Activated naive CD8-positive, alpha-beta T cell treated with anti-CD3 and anti-CD28 coated beads for 36 hours (primary cell): Measurements from ENCODE around the gene MYL6B. TPM values are rescaled to one million over a fixed set of nuclear protein-coding genes. Genes with fewer than 3 reads are reported as not detected.
"Not testable (repeated sequence)": the region's sequence is repeated elsewhere in the genome, so short reads cannot be mapped to it uniquely, and the experiment has no call there.

Source experiments
- DNase-seq: peaks from one replicate; pipeline ENCODE4 v3.0.0; 2021
- H3K27ac Mint-ChIP-seq: one replicate; pipeline ENCODE4 v1.8.0; 2022; ENCODE audit warnings: mild to moderate bottlenecking, moderate library complexity, mixed read lengths
- H3K27me3 Mint-ChIP-seq: one replicate; pipeline ENCODE4 v1.8.0; 2022; ENCODE audit warnings: mild to moderate bottlenecking, mixed read lengths
- H3K36me3 Mint-ChIP-seq: one replicate; pipeline ENCODE4 v1.8.0; 2021; ENCODE audit warnings: mild to moderate bottlenecking, mixed read lengths
- H3K4me1 Mint-ChIP-seq: one replicate; pipeline ENCODE4 v1.8.0; 2021; ENCODE audit warnings: mixed read lengths
- H3K4me3 Mint-ChIP-seq: one replicate; pipeline ENCODE4 v1.8.0; 2022; ENCODE audit warnings: mild to moderate bottlenecking, moderate library complexity, mixed read lengths
- H3K9me3 Mint-ChIP-seq: one replicate; pipeline ENCODE4 v1.8.0; 2022; ENCODE audit warnings: mixed read lengths
- total RNA-seq, 2 experiments: library from RNA; stranded (reverse); gene quantifications; one replicate each; pipeline ENCODE4 v1.2.3, GENCODE V29; 2021

Gene MYL6B
- 10 to 100 TPM; 67.9 to 76.2 TPM for total RNA-seq

GRCh38 chr12:56152132-56152755 is at the start of gene MYL6B:
TSS of gene MYL6B (plus strand) at chr12:56152587. CDS start at chr12:56153919, 1,332 bp downstream.
- Mint-ChIP-seq H3K4me1 (peaks cover 28% of the 10 kb centered on the region), H3K27ac (peak within 1 kb of the TSS; percentile 98), H3K36me3 (peaks cover 13% of the 10 kb centered on the region), H3K27me3 (no peaks in the 10 kb centered on the region), H3K9me3 (no peaks in the 10 kb centered on the region), H3K4me3 (peak within 1 kb of the TSS; percentile 88)
- DNase-seq = peak; percentile 96

- Mint-ChIP-seq H3K36me3 (peaks cover 30% of the 10 kb centered on the region), H3K27me3 (peaks cover 7% of the 10 kb centered on the region), H3K27ac (peak overlapping the region; percentile 97), H3K4me1 (peaks cover 41% of the 10 kb centered on the region), H3K9me3 (no peaks in the 10 kb centered on the region), H3K4me3 (peak overlapping the region; percentile 94)
- DNase-seq = no peak
Observed at GRCh38 chr12:56102683-56103065, 49.7 kb upstream of the MYL6B start.

- H3K4me1 Mint-ChIP-seq = peaks cover 41% of the 10 kb centered on the region
- peaks cover 7% of the 10 kb centered on the region for H3K27me3 Mint-ChIP-seq
- peak overlapping the region; percentile 97 for H3K27ac Mint-ChIP-seq
- H3K9me3 Mint-ChIP-seq = no peaks in the 10 kb centered on the region
- H3K36me3 Mint-ChIP-seq = peaks cover 30% of the 10 kb centered on the region
- H3K4me3 Mint-ChIP-seq = peak overlapping the region; percentile 94
- no peak for DNase-seq
Observed at GRCh38 chr12:56103066-56103711, 49.2 kb upstream of the MYL6B start.

- Mint-ChIP-seq H3K4me1 (peaks cover 41% of the 10 kb centered on the region), H3K27me3 (peaks cover 7% of the 10 kb centered on the region), H3K9me3 (no peaks in the 10 kb centered on the region), H3K27ac (peak overlapping the region; percentile 97), H3K36me3 (peaks cover 35% of the 10 kb centered on the region), H3K4me3 (peak overlapping the region; percentile 94)
- no peak for DNase-seq
Observed at GRCh38 chr12:56103823-56104108, 48.6 kb upstream of the MYL6B start.

- Mint-ChIP-seq H3K4me1 (peaks cover 43% of the 10 kb centered on the region), H3K36me3 (peaks cover 39% of the 10 kb centered on the region), H3K4me3 (peak within 1 kb of the TSS; percentile 94), H3K27ac (peak within 1 kb of the TSS; percentile 97), H3K27me3 (peaks cover 7% of the 10 kb centered on the region), H3K9me3 (no peaks in the 10 kb centered on the region)
- peak; percentile 99 for DNase-seq
Observed at GRCh38 chr12:56104109-56104814, 48.1 kb upstream of the MYL6B start, which contains the start of gene PA2G4. TSS of gene PA2G4 (plus strand) at chr12:56104559. CDS start at chr12:56104738, 179 bp downstream.

GRCh38 chr12:56104815-56105608 is 47.4 kb upstream of the MYL6B start:
- peaks cover 42% of the 10 kb centered on the region for H3K36me3 Mint-ChIP-seq
- peaks cover 7% of the 10 kb centered on the region for H3K27me3 Mint-ChIP-seq

GRCh38 chr12:56105609-56105902 is 46.8 kb upstream of the MYL6B start:
- peak overlapping the region; percentile 97 for H3K27ac Mint-ChIP-seq
- H3K4me3 Mint-ChIP-seq = peak overlapping the region; percentile 94
- peaks cover 48% of the 10 kb centered on the region for H3K36me3 Mint-ChIP-seq
- H3K9me3 Mint-ChIP-seq = no peaks in the 10 kb centered on the region
- peaks cover 7% of the 10 kb centered on the region for H3K27me3 Mint-ChIP-seq
- DNase-seq = no peak
- H3K4me1 Mint-ChIP-seq = peaks cover 43% of the 10 kb centered on the region

More at GRCh38 chr12:56104815-56105608, 47.4 kb upstream of the MYL6B start:
- Mint-ChIP-seq H3K4me3 (peak overlapping the region; percentile 94), H3K4me1 (peaks cover 43% of the 10 kb centered on the region), H3K9me3 (no peaks in the 10 kb centered on the region), H3K27ac (peak overlapping the region; percentile 97)
- peak; percentile 38 for DNase-seq

GRCh38 chr12:56107242-56107641 is 45.1 kb upstream of the MYL6B start:
- no peak for DNase-seq
- Mint-ChIP-seq H3K27me3 (peaks cover 7% of the 10 kb centered on the region), H3K36me3 (peaks cover 57% of the 10 kb centered on the region), H3K4me1 (peaks cover 35% of the 10 kb centered on the region), H3K4me3 (peak overlapping the region; percentile 71), H3K27ac (peak overlapping the region; percentile 69), H3K9me3 (no peaks in the 10 kb centered on the region)

- Mint-ChIP-seq H3K4me1 (peaks cover 27% of the 10 kb centered on the region), H3K9me3 (no peaks in the 10 kb centered on the region), H3K27me3 (no peaks in the 10 kb centered on the region), H3K36me3 (peaks cover 67% of the 10 kb centered on the region), H3K27ac (peak overlapping the region; percentile 31), H3K4me3 (no peak overlapping the region)
- DNase-seq = no peak
Observed at GRCh38 chr12:56110571-56110970, 41.8 kb upstream of the MYL6B start.

- Mint-ChIP-seq H3K4me1 (peaks cover 24% of the 10 kb centered on the region), H3K9me3 (no peaks in the 10 kb centered on the region), H3K27me3 (peaks cover 14% of the 10 kb centered on the region), H3K27ac (peak overlapping the region; percentile 40), H3K4me3 (no peak overlapping the region), H3K36me3 (peaks cover 67% of the 10 kb centered on the region)
- DNase-seq = no peak
Observed at GRCh38 chr12:56114084-56114483, 38.3 kb upstream of the MYL6B start.

- Mint-ChIP-seq H3K4me3 (peak overlapping the region; percentile 92), H3K4me1 (peaks cover 35% of the 10 kb centered on the region), H3K36me3 (peaks cover 65% of the 10 kb centered on the region), H3K9me3 (no peaks in the 10 kb centered on the region), H3K27me3 (peaks cover 14% of the 10 kb centered on the region), H3K27ac (peak overlapping the region; percentile 100)
- DNase-seq = no peak
Observed at GRCh38 chr12:56115329-56115728, 37.1 kb upstream of the MYL6B start.

- no peaks in the 10 kb centered on the region for H3K9me3 Mint-ChIP-seq
- H3K36me3 Mint-ChIP-seq = peaks cover 63% of the 10 kb centered on the region
- peaks cover 38% of the 10 kb centered on the region for H3K4me1 Mint-ChIP-seq
- H3K27me3 Mint-ChIP-seq = peaks cover 14% of the 10 kb centered on the region
- peak within 1 kb of the TSS; percentile 100 for H3K27ac Mint-ChIP-seq
- peak; percentile 90 for DNase-seq
- H3K4me3 Mint-ChIP-seq = peak within 1 kb of the TSS; percentile 92
Observed at GRCh38 chr12:56116267-56117081, 35.9 kb upstream of the MYL6B start, which contains the start of gene RPL41. TSS of gene RPL41 (plus strand) at chr12:56116633.

GRCh38 chr12:56117082-56117706 is 35.2 kb upstream of the MYL6B start:
- Mint-ChIP-seq H3K4me3 (peak overlapping the region; percentile 92), H3K36me3 (peaks cover 63% of the 10 kb centered on the region), H3K4me1 (peaks cover 40% of the 10 kb centered on the region), H3K27ac (peak overlapping the region; percentile 100), H3K27me3 (peaks cover 14% of the 10 kb centered on the region)
- not testable (repeated sequence) for H3K9me3 Mint-ChIP-seq, DNase-seq
